HEK293T (cell line): Measurements from ENCODE around the gene CTNNAL1.

Source experiments
- CTCF ChIA-PET: fragments of 350-600 bp; formaldehyde crosslinking; extraction: SDS; loops from one replicate; lab custom pipeline; 2021; ENCODE audit warnings: antibody characterized with exemption, inconsistent platforms; lab: Yijun Ruan, JAX
- POLR2A ChIA-PET: fragments of 350-600 bp; formaldehyde crosslinking; extraction: SDS; loops from one replicate; lab custom pipeline; 2020; ENCODE audit warnings: antibody characterized with exemption, inconsistent platforms; lab: Yijun Ruan, JAX
- DNase-seq: peaks from one replicate; pipeline ENCODE4 v3.0.0; 2012; ENCODE audit warnings: mixed read lengths; ENCODE audit errors: extremely low spot score
- ARNT ChIP-seq: fragments of 450-650 bp; IDR thresholded peaks from 2 replicates; pipeline ENCODE4 v1.6.1; 2017; ENCODE audit warnings: mild to moderate bottlenecking
- BHLHE40 ChIP-seq: fragments of 450-650 bp; IDR thresholded peaks from 2 replicates; pipeline ENCODE4 v1.6.1; 2016; ENCODE audit warnings: mild to moderate bottlenecking, moderate library complexity, borderline replicate concordance
- CTBP1 ChIP-seq: fragments of 450-650 bp; IDR thresholded peaks from 2 replicates; pipeline ENCODE4 v1.6.1; 2016; ENCODE audit warnings: borderline replicate concordance
- ELF4 ChIP-seq: fragments of 450-650 bp; IDR thresholded peaks from 2 replicates; pipeline ENCODE4 v1.6.1; 2017; ENCODE audit warnings: antibody characterized with exemption
- FOXA1 ChIP-seq: fragments of 450-650 bp; IDR thresholded peaks from 2 replicates; pipeline ENCODE4 v1.6.1; 2016; ENCODE audit warnings: mild to moderate bottlenecking
- FOXK2 ChIP-seq: fragments of 450-650 bp; IDR thresholded peaks from 2 replicates; pipeline ENCODE4 v1.6.1; 2016; ENCODE audit warnings: mild to moderate bottlenecking
- FOXM1 ChIP-seq: fragments of 450-650 bp; IDR thresholded peaks from 2 replicates; pipeline ENCODE4 v1.6.1; 2017; ENCODE audit warnings: mild to moderate bottlenecking, borderline replicate concordance
- HDGF ChIP-seq: fragments of 450-650 bp; IDR thresholded peaks from 2 replicates; pipeline ENCODE4 v1.6.1; 2017; ENCODE audit warnings: antibody characterized with exemption, borderline replicate concordance
- L3MBTL2 ChIP-seq: fragments of 450-650 bp; conservative IDR thresholded peaks from 2 replicates; pipeline ENCODE4 v1.6.1; 2016; ENCODE audit warnings: mild to moderate bottlenecking
- LEF1 ChIP-seq: fragments of 450-650 bp; IDR thresholded peaks from 2 replicates; pipeline ENCODE4 v1.6.1; 2017; ENCODE audit warnings: mild to moderate bottlenecking, borderline replicate concordance
- NFRKB ChIP-seq: fragments of 450-650 bp; IDR thresholded peaks from 2 replicates; pipeline ENCODE4 v1.6.1; 2016; ENCODE audit warnings: mild to moderate bottlenecking, moderate library complexity
- SP1 ChIP-seq: fragments of 450-650 bp; IDR thresholded peaks from 2 replicates; pipeline ENCODE4 v1.6.1; 2017
- SUZ12 ChIP-seq: fragments of 450-650 bp; IDR thresholded peaks from 2 replicates; pipeline ENCODE4 v1.6.1; 2016; ENCODE audit warnings: mild to moderate bottlenecking
- TARDBP ChIP-seq: fragments of 450-650 bp; IDR thresholded peaks from 2 replicates; pipeline ENCODE4 v1.6.1; 2016
- ZNF384 ChIP-seq: fragments of 450-650 bp; IDR thresholded peaks from 2 replicates; pipeline ENCODE4 v1.6.1; 2016
- TF ChIP-seq, protein P1 (sequence below): fragments of 450-650 bp; IDR thresholded peaks from 2 replicates; pipeline ENCODE4 v1.6.1; 2016

Gene CTNNAL1

DNA sequence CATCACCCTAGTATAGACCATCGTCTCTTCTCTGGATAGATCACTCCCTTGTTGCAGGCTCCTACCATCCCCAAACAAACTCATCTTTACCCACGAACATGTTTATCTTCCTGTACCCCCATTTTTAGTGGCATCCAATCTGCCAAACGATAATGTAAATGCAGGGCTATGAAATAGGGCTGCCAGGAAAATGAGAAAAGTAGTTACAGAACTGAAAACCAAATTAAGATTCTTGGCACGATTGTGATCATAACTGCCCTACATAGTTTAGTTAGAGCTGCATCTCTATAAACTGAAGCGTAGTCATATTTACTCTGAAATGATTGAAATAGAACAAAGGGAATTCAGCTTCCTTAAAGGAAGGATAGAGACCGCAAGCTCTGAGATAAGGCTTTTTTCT, 53.0 kb downstream of the CTNNAL1 start:
- DNase-seq = no peak
- TF ChIP-seq SUZ12 (no peak), FOXM1 (no peak), BHLHE40 (no peak), CTBP1 (no peak), ZNF384 (no peak), L3MBTL2 (no peak), HDGF (no peak), LEF1 (no peak), FOXA1 (no peak), NFRKB (no peak), ELF4 (no peak), ARNT (no peak), SP1 (no peak)
- TF ChIP-seq, protein P1, sequence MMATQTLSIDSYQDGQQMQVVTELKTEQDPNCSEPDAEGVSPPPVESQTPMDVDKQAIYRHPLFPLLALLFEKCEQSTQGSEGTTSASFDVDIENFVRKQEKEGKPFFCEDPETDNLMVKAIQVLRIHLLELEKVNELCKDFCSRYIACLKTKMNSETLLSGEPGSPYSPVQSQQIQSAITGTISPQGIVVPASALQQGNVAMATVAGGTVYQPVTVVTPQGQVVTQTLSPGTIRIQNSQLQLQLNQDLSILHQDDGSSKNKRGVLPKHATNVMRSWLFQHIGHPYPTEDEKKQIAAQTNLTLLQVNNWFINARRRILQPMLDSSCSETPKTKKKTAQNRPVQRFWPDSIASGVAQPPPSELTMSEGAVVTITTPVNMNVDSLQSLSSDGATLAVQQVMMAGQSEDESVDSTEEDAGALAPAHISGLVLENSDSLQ = no peak
- POLR2A ChIA-PET = no interaction called here
- CTCF ChIA-PET = interaction anchor here (1.3 kb wide), 1 partner anchor 9 kb away, joined by 3 read pairs; no protein-coding TSS in a partner anchor

DNA sequence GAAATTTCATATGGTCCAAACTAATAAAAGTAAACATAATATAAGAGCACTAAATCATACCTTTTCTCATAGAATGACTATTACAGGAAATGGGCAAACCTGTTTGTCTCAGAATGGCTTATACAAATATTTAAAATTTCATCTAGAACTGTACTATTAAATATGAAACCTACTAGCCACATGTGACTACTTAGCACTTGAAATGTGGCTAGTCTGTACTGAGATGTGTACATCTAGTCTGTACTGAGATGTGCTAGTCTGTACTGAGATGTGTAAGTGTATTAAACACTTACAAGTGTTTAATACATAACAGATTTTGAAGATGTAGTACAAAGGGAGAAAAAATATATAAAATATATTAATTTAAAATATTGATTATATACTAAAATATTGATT, 56.7 kb downstream of the CTNNAL1 start:
- DNase-seq = no peak
- ChIA-PET POLR2A (no interaction called here), CTCF (no interaction called here)
- TF ChIP-seq HDGF (no peak), BHLHE40 (no peak), FOXK2 (no peak), ZNF384 (no peak), FOXM1 (no peak), FOXA1 (no peak), NFRKB (no peak), ELF4 (no peak), SP1 (no peak), SUZ12 (no peak), ARNT (no peak), CTBP1 (no peak), LEF1 (no peak), TARDBP (no peak), L3MBTL2 (no peak)
- TF ChIP-seq, protein P1 = no peak

DNA sequence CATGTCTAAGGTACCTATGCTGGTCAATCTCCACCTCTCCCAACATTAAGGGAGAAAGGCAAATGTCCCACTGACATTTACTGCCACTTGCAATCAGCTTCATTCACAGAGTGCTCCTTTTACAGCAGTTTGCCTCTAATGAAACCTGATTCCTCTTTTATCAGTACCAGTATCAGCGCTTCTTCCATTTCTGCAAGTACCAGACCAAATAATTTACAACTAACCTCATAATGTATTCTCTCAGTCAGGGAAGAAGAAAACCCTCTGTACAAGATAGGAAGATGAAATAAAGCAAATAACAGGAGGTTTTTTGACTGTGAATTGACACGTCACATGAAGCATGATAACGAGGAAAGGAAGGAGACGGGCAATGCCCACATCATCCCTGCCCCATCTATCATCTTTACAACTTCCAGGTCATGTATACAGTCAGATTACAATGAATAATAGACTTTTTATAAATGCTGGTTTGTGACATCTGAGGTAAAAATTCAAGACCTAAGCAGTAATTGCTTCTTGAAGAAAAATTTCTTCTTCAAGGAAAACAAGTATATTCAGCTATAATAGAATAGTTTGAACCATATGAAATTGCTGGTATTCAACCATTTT, 57.2 kb downstream of the CTNNAL1 start:
- ChIA-PET POLR2A (no interaction called here), CTCF (interaction anchor here (0.5 kb wide), 1 partner anchor 181 kb away, joined by 3 read pairs; no protein-coding TSS in a partner anchor)
- DNase-seq = peak; percentile 43
- TF ChIP-seq L3MBTL2 = no peak
- TF ChIP-seq ELF4 = no peak
- TF ChIP-seq FOXK2 = no peak
- no peak for TF ChIP-seq HDGF
- TF ChIP-seq, protein P1 = peak; percentile 85
- TF ChIP-seq SP1 = no peak
- peak; percentile 55 for TF ChIP-seq CTBP1
- no peak for TF ChIP-seq LEF1

DNA sequence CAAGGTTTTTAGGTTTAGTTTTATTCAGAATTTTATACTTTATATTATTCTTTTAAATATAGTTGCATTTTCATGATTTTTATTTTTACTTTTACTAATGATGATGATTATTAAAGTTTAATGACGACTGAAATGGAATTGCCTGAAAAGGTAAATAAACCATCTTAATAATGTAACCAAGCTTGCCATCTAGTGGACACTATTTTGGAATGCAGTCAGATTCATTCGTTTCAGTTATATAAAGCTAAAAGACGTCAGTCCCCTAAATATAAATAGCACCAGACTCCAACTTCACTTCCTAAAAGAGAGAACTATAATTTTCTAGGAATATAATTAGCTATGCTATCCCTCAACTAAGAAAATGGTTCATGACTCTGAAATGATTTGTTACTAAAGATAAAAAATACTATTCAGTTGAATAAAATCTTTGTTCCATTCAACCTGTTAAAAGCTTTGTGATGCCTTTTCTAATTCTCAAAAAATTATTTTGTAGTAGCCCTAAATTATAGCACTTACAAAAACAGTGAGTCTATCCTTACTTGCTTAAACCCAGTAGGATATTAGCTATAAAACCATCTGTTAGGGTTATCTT, 59.2 kb downstream of the CTNNAL1 start:
- peak; percentile 26 for DNase-seq
- CTCF ChIA-PET = interaction anchor here (0.6 to 1.1 kb wide), 5 partner anchors 13 to 273 kb away, joined by 3 to 4 read pairs (median 3); no protein-coding TSS in a partner anchor
- POLR2A ChIA-PET = no interaction called here
- TF ChIP-seq FOXK2 = no peak
- TF ChIP-seq NFRKB = no peak
- TF ChIP-seq HDGF = no peak
- no peak for TF ChIP-seq TARDBP
- no peak for TF ChIP-seq ARNT
- no peak for TF ChIP-seq BHLHE40

DNA sequence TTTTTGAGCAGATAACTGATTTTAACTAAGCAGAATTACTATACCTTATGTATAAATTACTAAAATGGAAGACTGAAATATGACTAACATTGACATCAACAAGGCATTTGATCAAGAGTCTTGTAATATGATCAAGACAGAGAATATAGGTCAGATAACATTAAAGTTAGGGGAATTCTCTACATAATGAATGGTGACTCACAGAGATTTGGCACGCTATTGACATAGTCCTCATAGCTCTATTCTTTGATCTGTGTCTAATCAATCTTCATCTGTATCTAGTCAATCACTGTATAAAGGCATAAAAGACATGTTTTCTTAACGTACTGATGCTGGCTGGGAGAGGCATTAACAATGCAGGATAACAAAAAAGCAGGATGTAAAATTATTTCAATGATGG, 61.7 kb downstream of the CTNNAL1 start:
- no peak for DNase-seq
- CTCF ChIA-PET = interaction anchor here (0.6 to 1.4 kb wide), 2 partner anchors 8 to 9 kb away, joined by 3 read pairs; no protein-coding TSS in a partner anchor
- TF ChIP-seq ELF4 (no peak), SUZ12 (no peak), CTBP1 (no peak), FOXM1 (no peak), TARDBP (no peak), HDGF (no peak), L3MBTL2 (no peak), FOXK2 (no peak), ARNT (no peak), LEF1 (no peak), NFRKB (no peak), FOXA1 (no peak), SP1 (no peak), BHLHE40 (no peak), ZNF384 (no peak)
- TF ChIP-seq, protein P1 = no peak

More for the DNA sequence above, 61.7 kb downstream of the CTNNAL1 start:
- POLR2A ChIA-PET = no interaction called here
